T-cell (primary cell): ENCODE data around the gene OCA2. TPM values are rescaled to one million over a fixed set of nuclear protein-coding genes. Genes with fewer than 3 reads are reported as not detected.

Experiments
- ATAC-seq, 4 experiments: fragments of 200-7000 bp in 3 of 4; fragments of 150-1000 bp in 1 of 4; cut with Tn5 transposase; replicated peaks in 1 of 4; 1 replicate in 3 of 4; 2 replicates in 1 of 4; pipeline ENCODE4 v1.10.0; 2021; ENCODE audit warnings: moderate library complexity in 3 of 4, mild to moderate bottlenecking in 2 of 4, moderate number of reproducible peaks in 1 of 4
- CTCF ChIA-PET, 2 donors: fragments of 300-600 bp; sonication (Branson Sonifier 250); formaldehyde crosslinking; loops; one replicate each; lab custom pipeline; 2022; ENCODE audit warnings: antibody characterized with exemption in 2 of 2; lab: Charles Lee
- POLR2A ChIA-PET, 2 donors: fragments of 300-600 bp; sonication (Branson Sonifier 250); formaldehyde crosslinking; loops; one replicate each; lab custom pipeline; 2022; ENCODE audit warnings: antibody characterized with exemption in 2 of 2; lab: Charles Lee
- DNase-seq, 35 experiments: peaks; one replicate each; pipeline versions ENCODE4 v3.0.0 to v3.0.0-alpha.2; 2013 to 2023
- H3K27ac ChIP-seq: one replicate; pipeline ENCODE4 v1.5.1; 2013; ENCODE audit warnings: low read length
- H3K27me3 ChIP-seq, 2 experiments: replicated peaks in 1 of 2; 1 replicate in 1 of 2; 2 replicates in 1 of 2; pipeline versions ENCODE4 v1.6.1 to v1.7.0; 2013; ENCODE audit warnings: low read length in 1 of 2, mixed read lengths in 1 of 2; ENCODE audit not compliant: control insufficient read depth in 2 of 2, insufficient read depth in 2 of 2; ENCODE audit errors: extremely low read depth in 1 of 2
- H3K36me3 ChIP-seq, 2 donors: 1 replicate in 1 of 2; 2 replicates in 1 of 2; pipeline versions ENCODE4 v1.6.1 to v1.7.0; 2013; ENCODE audit warnings: low read length in 1 of 2; ENCODE audit not compliant: control insufficient read depth in 2 of 2, insufficient read depth in 1 of 2; ENCODE audit errors: extremely low read depth in 1 of 2
- H3K4me1 ChIP-seq, 2 experiments: 1 replicate in 1 of 2; 2 replicates in 1 of 2; pipeline versions ENCODE4 v1.6.1 to v1.7.0; 2013; ENCODE audit warnings: low read length in 2 of 2, mixed read lengths in 1 of 2; ENCODE audit not compliant: insufficient read depth in 2 of 2, control insufficient read depth in 1 of 2; ENCODE audit errors: extremely low read depth in 1 of 2
- H3K4me3 ChIP-seq, 2 donors: 1 replicate in 1 of 2; 2 replicates in 1 of 2; pipeline versions ENCODE4 v1.5.1 to v1.7.0; 2013; ENCODE audit warnings: mild to moderate bottlenecking in 2 of 2, low read length in 1 of 2, moderate library complexity in 1 of 2; ENCODE audit not compliant: control insufficient read depth in 1 of 2; ENCODE audit errors: extremely low read depth in 1 of 2
- H3K9me3 ChIP-seq: 2 replicates; pipeline ENCODE4 v1.7.0; 2013
- H3K27ac Mint-ChIP-seq, 2 donors: one replicate each; pipeline ENCODE4 v1.8.0; 2020 to 2021; ENCODE audit warnings: mild to moderate bottlenecking in 2 of 2, mixed read lengths in 2 of 2
- H3K27me3 Mint-ChIP-seq, 2 donors: one replicate each; pipeline ENCODE4 v1.8.0; 2021 to 2022; ENCODE audit warnings: mixed read lengths in 2 of 2
- H3K36me3 Mint-ChIP-seq: one replicate; pipeline ENCODE4 v1.8.0; 2021; ENCODE audit warnings: mixed read lengths
- H3K4me1 Mint-ChIP-seq, 3 donors: one replicate each; pipeline ENCODE4 v1.8.0; 2020 to 2022; ENCODE audit warnings: mixed read lengths in 3 of 3, mild to moderate bottlenecking in 1 of 3
- H3K4me3 Mint-ChIP-seq, 3 donors: one replicate each; pipeline ENCODE4 v1.8.0; 2020 to 2022; ENCODE audit warnings: mild to moderate bottlenecking in 3 of 3, mixed read lengths in 3 of 3, moderate library complexity in 3 of 3
- H3K9me3 Mint-ChIP-seq, 3 donors: one replicate each; pipeline ENCODE4 v1.8.0; 2020 to 2022; ENCODE audit warnings: mixed read lengths in 3 of 3
- WGBS: methylation state at CpG from one replicate; pipeline ENCODE4 v1.1.5; 2013; ENCODE audit warnings: missing lambda C conversion rate; ENCODE audit not compliant: insufficient coverage; 5-methylcytosine and 5-hydroxymethylcytosine counted together
- total RNA-seq, 35 experiments: library from RNA in 6 of 35; stranded (reverse) in 6 of 35; fragments of 120-200 nt in 1 of 35; gene quantifications; one replicate each; pipeline versions ENCODE4 v1.2.1 to v1.2.4 and lab custom pipeline; 2013 to 2026

Gene OCA2
- total RNA-seq, 5 donors from 2014 or later (not counting 1 experiment from before 2014, with no cell fraction given) = 0.19 to 0.67 TPM; not detected in 3

- no CpG with 5 or more reads among the region's 2 CpGs for WGBS
- H3K4me1 ChIP-seq = no peaks in the 10 kb centered on the region
- DNase-seq (peak in 20 of 35 experiments; percentile 25 to 70 (median 44)), ATAC-seq (peak; percentile 98 to 99 (median 98))
- no peak overlapping the region for H3K27ac Mint-ChIP-seq
- peaks cover 0 to 4% (median 3%) of the 10 kb centered on the region in 3 donors for H3K4me1 Mint-ChIP-seq
- no peak overlapping the region for H3K4me3 Mint-ChIP-seq
- peaks cover under 1 to 19% of the 10 kb centered on the region in 2 experiments for H3K27me3 ChIP-seq
- ChIA-PET CTCF (interaction anchor here in 1 of 2 donors (0.6 kb wide), 2 partner anchors 14 to 181 kb away, joined by 5 to 6 read pairs; no protein-coding TSS in a partner anchor), POLR2A (no interaction called here)
- H3K27ac ChIP-seq = no peak overlapping the region
- no peaks in the 10 kb centered on the region for H3K36me3 ChIP-seq
- H3K36me3 Mint-ChIP-seq = peaks cover 5% of the 10 kb centered on the region
- H3K9me3 ChIP-seq = peaks cover 2% of the 10 kb centered on the region
- no peak overlapping the region for H3K4me3 ChIP-seq
- peaks cover 37 to 40% of the 10 kb centered on the region in 2 donors for H3K27me3 Mint-ChIP-seq
- H3K9me3 Mint-ChIP-seq = peaks cover 4 to 28% (median 14%) of the 10 kb centered on the region in 3 donors
These were observed 12.9 kb downstream of the OCA2 start for GRCh38 chr15:28086175-28086703.

- H3K4me3 ChIP-seq = no peak overlapping the region
- peaks cover 0 to 19% of the 10 kb centered on the region in 2 experiments for H3K27me3 ChIP-seq
- no peak overlapping the region for H3K27ac ChIP-seq
- Mint-ChIP-seq H3K9me3 (peaks cover 4 to 23% (median 10%) of the 10 kb centered on the region in 3 donors), H3K27ac (no peak overlapping the region), H3K27me3 (peaks cover 34 to 36% of the 10 kb centered on the region in 2 donors), H3K36me3 (peaks cover 5% of the 10 kb centered on the region), H3K4me1 (peaks cover 0 to 4% (median 3%) of the 10 kb centered on the region in 3 donors), H3K4me3 (no peak overlapping the region)
- ChIA-PET CTCF (interaction anchor here in 1 of 2 donors (0.6 kb wide), 2 partner anchors 15 to 181 kb away, joined by 5 to 6 read pairs; no protein-coding TSS in a partner anchor), POLR2A (no interaction called here)
- ATAC-seq = no peak
- no peaks in the 10 kb centered on the region for H3K36me3 ChIP-seq
- no peak for DNase-seq
- WGBS = 80% methylated on average over 1 of the region's 4 CpGs
- H3K4me1 ChIP-seq = no peaks in the 10 kb centered on the region
- H3K9me3 ChIP-seq = no peaks in the 10 kb centered on the region
These were observed 13.5 kb downstream of the OCA2 start for GRCh38 chr15:28085489-28086174.

GRCh38 chr15:28084547-28084946, 14.6 kb downstream of the OCA2 start:
- H3K27ac Mint-ChIP-seq = no peak overlapping the region

GRCh38 chr15:28082891-28083684, 16.0 kb downstream of the OCA2 start:
- no peak overlapping the region for H3K4me3 Mint-ChIP-seq
- H3K27me3 Mint-ChIP-seq = peaks cover 24 to 26% of the 10 kb centered on the region in 2 donors
- peaks cover 0 to 4% (median 3%) of the 10 kb centered on the region in 3 donors for H3K4me1 Mint-ChIP-seq
- no peaks in the 10 kb centered on the region for H3K36me3 Mint-ChIP-seq
- 75% methylated on average over 3 of the region's 11 CpGs for WGBS
- no peak overlapping the region for H3K27ac ChIP-seq
- no peaks in the 10 kb centered on the region for H3K9me3 ChIP-seq
- DNase-seq = no peak
- ChIA-PET CTCF (no interaction called here), POLR2A (no interaction called here)
- ATAC-seq = no peak
- H3K9me3 Mint-ChIP-seq = peaks cover 0 to 2% (median 1%) of the 10 kb centered on the region in 3 donors
- no peaks in the 10 kb centered on the region for H3K36me3 ChIP-seq
- H3K27me3 ChIP-seq = peaks cover 0 to 36% of the 10 kb centered on the region in 2 experiments
- H3K4me3 ChIP-seq = no peak overlapping the region
- H3K4me1 ChIP-seq = no peaks in the 10 kb centered on the region
- H3K27ac Mint-ChIP-seq = no peak overlapping the region

More at GRCh38 chr15:28084547-28084946, 14.6 kb downstream of the OCA2 start:
- Mint-ChIP-seq H3K9me3 (peaks cover 2 to 14% (median 3%) of the 10 kb centered on the region in 3 donors), H3K4me1 (peaks cover 0 to 4% (median 3%) of the 10 kb centered on the region in 3 donors), H3K36me3 (no peaks in the 10 kb centered on the region), H3K27me3 (peaks cover 33 to 38% of the 10 kb centered on the region in 2 donors), H3K4me3 (no peak overlapping the region)
- ChIA-PET CTCF (no interaction called here), POLR2A (no interaction called here)
- ATAC-seq (no peak), DNase-seq (no peak)
- Histone ChIP-seq H3K4me1 (no peaks in the 10 kb centered on the region), H3K27ac (no peak overlapping the region), H3K27me3 (peaks cover 0 to 26% of the 10 kb centered on the region in 2 experiments), H3K9me3 (no peaks in the 10 kb centered on the region), H3K36me3 (no peaks in the 10 kb centered on the region), H3K4me3 (no peak overlapping the region)
- 90% methylated on average over 2 of the region's 3 CpGs for whole genome bisulfite sequencing

GRCh38 chr15:28081594-28081993, 17.5 kb downstream of the OCA2 start:
- 95% methylated on average over 19 of the region's 20 CpGs for WGBS
- Histone ChIP-seq H3K9me3 (no peaks in the 10 kb centered on the region), H3K4me3 (no peak overlapping the region), H3K36me3 (no peaks in the 10 kb centered on the region), H3K27me3 (peaks cover 0 to 36% of the 10 kb centered on the region in 2 experiments), H3K27ac (no peak overlapping the region), H3K4me1 (no peaks in the 10 kb centered on the region)
- DNase-seq = no peak
- Mint-ChIP-seq H3K36me3 (no peaks in the 10 kb centered on the region), H3K4me1 (peaks cover 0 to 4% (median 3%) of the 10 kb centered on the region in 3 donors), H3K4me3 (no peak overlapping the region), H3K27me3 (peaks cover 17 to 20% of the 10 kb centered on the region in 2 donors), H3K27ac (no peak overlapping the region), H3K9me3 (no peaks in the 10 kb centered on the region)
- ChIA-PET CTCF (no interaction called here), POLR2A (no interaction called here)
- no peak for ATAC-seq

GRCh38 chr15:28080386-28080785, 18.7 kb downstream of the OCA2 start:
- Histone ChIP-seq H3K27ac (no peak overlapping the region), H3K9me3 (no peaks in the 10 kb centered on the region), H3K36me3 (no peaks in the 10 kb centered on the region), H3K27me3 (peaks cover 0 to 31% of the 10 kb centered on the region in 2 experiments), H3K4me1 (no peaks in the 10 kb centered on the region), H3K4me3 (no peak overlapping the region)
- DNase-seq (no peak), ATAC-seq (no peak)
- 85% methylated on average over 3 of the region's 8 CpGs for WGBS
- POLR2A ChIA-PET = no interaction called here
- no peak overlapping the region for H3K27ac Mint-ChIP-seq
- no peak overlapping the region for H3K4me3 Mint-ChIP-seq
- H3K27me3 Mint-ChIP-seq = peaks cover 16 to 17% of the 10 kb centered on the region in 2 donors
- H3K4me1 Mint-ChIP-seq = no peaks in the 10 kb centered on the region
- H3K36me3 Mint-ChIP-seq = no peaks in the 10 kb centered on the region
- CTCF ChIA-PET = interaction anchor here in 1 of 2 donors (0.6 kb wide), 1 partner anchor 910 kb away, joined by 7 read pairs; no protein-coding TSS in a partner anchor
- no peaks in the 10 kb centered on the region for H3K9me3 Mint-ChIP-seq
